Panc1 (cell line): ENCODE data around the gene GDF2. TPM values are rescaled to one million over a fixed set of nuclear protein-coding genes. Genes with fewer than 3 reads are reported as not detected.

Experiments
- ATAC-seq: fragments of 200-7000 bp; cut with Tn5 transposase; 2 replicates; pipeline ENCODE4 v1.9.1; 2020; ENCODE audit warnings: mild to moderate bottlenecking, moderate library complexity
- BruUV-seq: library from RNA; stranded (reverse); fragments of 400-500 nt; replicated peaks from 2 replicates; lab custom pipeline; 2021; lab: Mats Ljungman, UMichigan
- CTCF ChIA-PET: fragments of 300-600 bp; sonication (Branson Sonifier 250); formaldehyde crosslinking; loops from one replicate; lab custom pipeline; 2022; ENCODE audit warnings: antibody characterized with exemption; lab: Charles Lee
- POLR2A ChIA-PET: fragments of 300-600 bp; sonication (Branson Sonifier 250); formaldehyde crosslinking; loops from one replicate; lab custom pipeline; 2022; ENCODE audit warnings: antibody characterized with exemption; lab: Charles Lee
- DNase-seq: peaks from one replicate; pipeline ENCODE4 v3.0.0-alpha.2; 2010; ENCODE audit warnings: low read depth, low spot score
- H3K27ac ChIP-seq: 2 replicates; pipeline ENCODE4 v1.5.1; 2011; ENCODE audit warnings: mild to moderate bottlenecking, low read length, inconsistent platforms
- H3K27me3 ChIP-seq: fragments of 200-500 bp; sonication (Bioruptor generic); 2 replicates; pipeline ENCODE4 v1.6.0; 2014; ENCODE audit warnings: low read length, inconsistent platforms; ENCODE audit not compliant: control insufficient read depth, insufficient read depth
- H3K36me3 ChIP-seq: fragments of 200-500 bp; sonication (Bioruptor generic); 2 replicates; pipeline ENCODE4 v1.5.1; 2014; ENCODE audit warnings: inconsistent platforms, mild to moderate bottlenecking, low read length, moderate library complexity; ENCODE audit not compliant: control insufficient read depth, insufficient read depth
- H3K4me1 ChIP-seq: 2 replicates; pipeline ENCODE4 v1.5.1; 2011; ENCODE audit warnings: inconsistent platforms, mild to moderate bottlenecking, low read length, moderate library complexity; ENCODE audit not compliant: control insufficient read depth, insufficient read depth
- H3K4me3 ChIP-seq, 2 experiments: 2 replicates each; pipeline ENCODE4 v1.5.1; 2011 to 2012; ENCODE audit warnings: low read depth in 2 of 2, low read length in 2 of 2, mild to moderate bottlenecking in 2 of 2, inconsistent platforms in 1 of 2, moderate library complexity in 1 of 2
- H3K9me3 ChIP-seq: fragments of 200-500 bp; sonication (Bioruptor generic); 2 replicates; pipeline ENCODE4 v1.5.1; 2014; ENCODE audit warnings: low read depth, mild to moderate bottlenecking, inconsistent platforms, low read length, moderate library complexity; ENCODE audit not compliant: control insufficient read depth, insufficient read depth
- POLR2AphosphoS5 ChIP-seq: IDR thresholded peaks from 2 replicates; pipeline ENCODE4 v1.6.1; 2012; ENCODE audit warnings: mild to moderate bottlenecking, low read depth, low read length, moderate library complexity
- SIN3A ChIP-seq: IDR thresholded peaks from 2 replicates; pipeline ENCODE4 v1.6.1; 2012; ENCODE audit warnings: low read depth, mild to moderate bottlenecking, low read length, moderate library complexity, borderline replicate concordance; ENCODE audit not compliant: insufficient read depth
- TCF7L2 ChIP-seq: IDR thresholded peaks from 2 replicates; pipeline ENCODE4 v1.6.1; 2011; ENCODE audit warnings: mild to moderate bottlenecking, low read depth, low read length, inconsistent platforms
- in situ Hi-C: cut with HindIII; loops from 2 replicates; pipeline ENCODE4 v1.10.0; 2016; ENCODE audit warnings: low sequenced_read_pairs, low pct_unique_long_range_greater_than_20kb
- intact Hi-C: fragments of 100-400 bp; cut with micrococcal nuclease; formaldehyde crosslinking; loops from one replicate; pipeline ENCODE4 v1.10.0; 2022; ENCODE audit not compliant: unreplicated experiment
- total RNA-seq: library from RNA; stranded (reverse); gene quantifications from one replicate; pipeline ENCODE4 v1.2.1, GENCODE V29; 2021; ENCODE audit not compliant: unreplicated experiment
- TF ChIP-seq, protein P1 (sequence below): fragments of 450-650 bp; IDR thresholded peaks from 2 replicates; pipeline ENCODE4 v1.5.1; 2017; ENCODE audit warnings: mild to moderate bottlenecking
- TF ChIP-seq, protein P2 (sequence below), 2 experiments: IDR thresholded peaks; 2 replicates each; pipeline ENCODE4 v1.6.1; 2011 to 2012; ENCODE audit warnings: low read depth in 2 of 2, control low read depth in 1 of 2, low read length in 1 of 2, mild to moderate bottlenecking in 1 of 2, moderate library complexity in 1 of 2; ENCODE audit not compliant: insufficient read depth in 1 of 2

The GDF2 gene
- total RNA-seq, 1 experiment from 2014 or later: not detected

DNA sequence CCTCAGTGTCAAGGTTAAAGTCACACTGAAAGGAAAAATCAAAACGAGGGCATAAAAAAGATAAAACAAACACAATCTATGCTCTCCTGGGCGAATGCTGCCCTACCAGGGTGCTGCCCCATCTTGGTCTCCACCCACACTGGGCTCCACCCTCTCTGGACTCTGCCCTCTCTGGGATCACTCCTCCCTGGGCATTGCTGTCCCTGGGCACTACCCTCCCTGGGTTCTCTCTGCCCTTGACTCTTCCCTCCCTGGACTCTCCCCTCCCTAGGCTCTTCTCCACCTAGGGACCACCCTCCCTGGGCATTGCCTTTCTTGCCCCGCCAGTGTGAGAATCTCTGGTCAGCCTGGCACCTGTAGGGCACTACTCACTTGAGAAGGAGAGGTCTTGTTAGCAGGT is 8.6 kb downstream of the GDF2 start:
- TF ChIP-seq, protein P1, sequence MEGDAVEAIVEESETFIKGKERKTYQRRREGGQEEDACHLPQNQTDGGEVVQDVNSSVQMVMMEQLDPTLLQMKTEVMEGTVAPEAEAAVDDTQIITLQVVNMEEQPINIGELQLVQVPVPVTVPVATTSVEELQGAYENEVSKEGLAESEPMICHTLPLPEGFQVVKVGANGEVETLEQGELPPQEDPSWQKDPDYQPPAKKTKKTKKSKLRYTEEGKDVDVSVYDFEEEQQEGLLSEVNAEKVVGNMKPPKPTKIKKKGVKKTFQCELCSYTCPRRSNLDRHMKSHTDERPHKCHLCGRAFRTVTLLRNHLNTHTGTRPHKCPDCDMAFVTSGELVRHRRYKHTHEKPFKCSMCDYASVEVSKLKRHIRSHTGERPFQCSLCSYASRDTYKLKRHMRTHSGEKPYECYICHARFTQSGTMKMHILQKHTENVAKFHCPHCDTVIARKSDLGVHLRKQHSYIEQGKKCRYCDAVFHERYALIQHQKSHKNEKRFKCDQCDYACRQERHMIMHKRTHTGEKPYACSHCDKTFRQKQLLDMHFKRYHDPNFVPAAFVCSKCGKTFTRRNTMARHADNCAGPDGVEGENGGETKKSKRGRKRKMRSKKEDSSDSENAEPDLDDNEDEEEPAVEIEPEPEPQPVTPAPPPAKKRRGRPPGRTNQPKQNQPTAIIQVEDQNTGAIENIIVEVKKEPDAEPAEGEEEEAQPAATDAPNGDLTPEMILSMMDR: no peak
- TF ChIP-seq POLR2AphosphoS5: no peak
- TF ChIP-seq, protein P2, sequence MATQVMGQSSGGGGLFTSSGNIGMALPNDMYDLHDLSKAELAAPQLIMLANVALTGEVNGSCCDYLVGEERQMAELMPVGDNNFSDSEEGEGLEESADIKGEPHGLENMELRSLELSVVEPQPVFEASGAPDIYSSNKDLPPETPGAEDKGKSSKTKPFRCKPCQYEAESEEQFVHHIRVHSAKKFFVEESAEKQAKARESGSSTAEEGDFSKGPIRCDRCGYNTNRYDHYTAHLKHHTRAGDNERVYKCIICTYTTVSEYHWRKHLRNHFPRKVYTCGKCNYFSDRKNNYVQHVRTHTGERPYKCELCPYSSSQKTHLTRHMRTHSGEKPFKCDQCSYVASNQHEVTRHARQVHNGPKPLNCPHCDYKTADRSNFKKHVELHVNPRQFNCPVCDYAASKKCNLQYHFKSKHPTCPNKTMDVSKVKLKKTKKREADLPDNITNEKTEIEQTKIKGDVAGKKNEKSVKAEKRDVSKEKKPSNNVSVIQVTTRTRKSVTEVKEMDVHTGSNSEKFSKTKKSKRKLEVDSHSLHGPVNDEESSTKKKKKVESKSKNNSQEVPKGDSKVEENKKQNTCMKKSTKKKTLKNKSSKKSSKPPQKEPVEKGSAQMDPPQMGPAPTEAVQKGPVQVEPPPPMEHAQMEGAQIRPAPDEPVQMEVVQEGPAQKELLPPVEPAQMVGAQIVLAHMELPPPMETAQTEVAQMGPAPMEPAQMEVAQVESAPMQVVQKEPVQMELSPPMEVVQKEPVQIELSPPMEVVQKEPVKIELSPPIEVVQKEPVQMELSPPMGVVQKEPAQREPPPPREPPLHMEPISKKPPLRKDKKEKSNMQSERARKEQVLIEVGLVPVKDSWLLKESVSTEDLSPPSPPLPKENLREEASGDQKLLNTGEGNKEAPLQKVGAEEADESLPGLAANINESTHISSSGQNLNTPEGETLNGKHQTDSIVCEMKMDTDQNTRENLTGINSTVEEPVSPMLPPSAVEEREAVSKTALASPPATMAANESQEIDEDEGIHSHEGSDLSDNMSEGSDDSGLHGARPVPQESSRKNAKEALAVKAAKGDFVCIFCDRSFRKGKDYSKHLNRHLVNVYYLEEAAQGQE (IDR thresholded peaks at IDR 0.05; ENCODE audit: insufficient read depth in 1 of 2, low read depth in 2 of 2, low read length in 1 of 2): no peak
- TF ChIP-seq SIN3A: no peak
- no peak for TF ChIP-seq TCF7L2
- CTCF ChIA-PET: no interaction called here
- Histone ChIP-seq H3K27me3 (peaks cover 16% of the 10 kb centered on the region), H3K4me3 (no peak overlapping the region), H3K27ac (no peak overlapping the region), H3K9me3 (no peaks in the 10 kb centered on the region), H3K36me3 (no peaks in the 10 kb centered on the region), H3K4me1 (no peaks in the 10 kb centered on the region)
- in situ Hi-C loops: no loop called here
- DNase-seq (no peak), ATAC-seq (0 out of 2 replicates have a peak, but pooled peaks have one; percentile 22)
- POLR2A ChIA-PET: no interaction called here
- BruUV-seq: no TSS peak
- intact Hi-C loops: no loop called here

DNA sequence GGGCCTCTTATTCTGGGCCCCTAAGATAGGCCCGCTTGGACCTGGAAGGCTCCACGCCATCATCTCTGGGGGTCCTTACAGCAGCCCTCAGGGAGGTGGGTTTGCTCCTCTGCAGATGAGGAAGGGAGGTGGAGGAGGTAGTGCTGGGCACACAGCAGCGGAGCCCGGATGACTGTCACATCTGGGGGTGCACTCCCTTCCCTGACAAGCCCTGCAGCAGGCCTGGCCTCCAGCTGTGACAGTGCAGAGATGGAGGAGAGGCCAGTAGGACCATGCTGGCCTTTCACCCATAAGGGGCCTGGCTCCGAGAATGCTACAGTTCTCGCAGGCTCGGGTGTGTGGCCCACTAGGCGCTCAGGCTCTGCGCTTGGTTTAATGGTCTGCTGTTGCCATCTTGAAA is 9.2 kb downstream of the GDF2 start:
- in situ Hi-C loops (no loop called here), intact Hi-C loops (no loop called here)
- H3K4me1 ChIP-seq: no peaks in the 10 kb centered on the region
- H3K27ac ChIP-seq: no peak overlapping the region
- DNase-seq (no peak), ATAC-seq (no peak)
- peaks cover 16% of the 10 kb centered on the region for H3K27me3 ChIP-seq
- ChIA-PET POLR2A (no interaction called here), CTCF (no interaction called here)
- H3K9me3 ChIP-seq: no peaks in the 10 kb centered on the region
- no TSS peak for BruUV-seq
- no peak overlapping the region for H3K4me3 ChIP-seq
- H3K36me3 ChIP-seq: no peaks in the 10 kb centered on the region
- TF ChIP-seq, protein P1: no peak
- TF ChIP-seq SIN3A (no peak), TCF7L2 (no peak), POLR2AphosphoS5 (no peak)
- TF ChIP-seq, protein P2 (IDR thresholded peaks at IDR 0.05; ENCODE audit: insufficient read depth in 1 of 2, low read depth in 2 of 2, low read length in 1 of 2): no peak
